ENCODE measurements around the gene VSIG8. TPM values are rescaled to one million over a fixed set of nuclear protein-coding genes. Genes with fewer than 3 reads are reported as not detected.

The VSIG8 gene
- total and polyA plus RNA-seq, 2 donors (not counting 3 experiments of a cell fraction or from before 2014, with no cell fraction given): not detected

DNA sequence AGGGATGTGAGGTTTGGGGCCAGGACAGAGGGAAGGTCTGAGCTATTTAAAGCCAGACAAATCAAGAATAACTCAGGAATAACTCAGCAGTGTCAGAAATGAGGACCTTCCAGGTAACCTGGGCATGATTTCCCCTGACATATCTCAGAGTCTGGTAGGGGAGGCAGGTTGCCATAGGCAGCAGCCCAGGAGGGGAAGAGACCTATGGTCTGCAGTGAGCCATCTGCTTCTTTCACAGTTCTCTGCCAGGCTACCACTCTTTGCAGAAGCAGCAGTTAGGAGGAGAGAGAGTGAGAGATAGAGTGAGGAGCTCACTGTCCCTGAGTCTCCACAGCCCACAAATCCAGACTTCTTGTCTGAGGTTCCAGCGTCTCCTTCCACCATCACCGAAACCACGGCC lies 6.3 kb upstream of the VSIG8 start:
- H3K36me3 ChIP-seq (ENCODE audit: control insufficient read depth in 2 of 2, extremely low read depth in 1 of 2, insufficient read depth in 2 of 2, low read length in 2 of 2): no peaks in the 10 kb centered on the region
- H3K27me3 ChIP-seq (ENCODE audit: control insufficient read depth in 2 of 2, insufficient read depth in 2 of 2, low read length in 2 of 2): no peaks in the 10 kb centered on the region
- no peak overlapping the region for H3K4me2 ChIP-seq (ENCODE audit: insufficient read depth, low read length)
- FAIRE-seq (no peak), DNase-seq (ENCODE audit: low read depth, low spot score) (no peak)
- CTCF ChIA-PET: interaction anchor here (0.6 to 3.8 kb wide), 7 partner anchors 15 to 79 kb away, joined by 3 to 14 read pairs (median 4); no protein-coding TSS in a partner anchor
- no peak overlapping the region for H3K27ac ChIP-seq (ENCODE audit: insufficient read depth, low read depth, low read length)
- dilution Hi-C loops (cut with MboI; ENCODE audit: extremely low pct_ligation_motif_present, low sequenced_read_pairs) (no loop called here), intact Hi-C loops (cut with micrococcal nuclease) (no loop called here)
- no peaks in the 10 kb centered on the region for H3K9me3 ChIP-seq (replicated peaks; ENCODE audit: control insufficient read depth, insufficient read depth, low read length)
- POLR2A ChIA-PET: no interaction called here
- H4K20me1 ChIP-seq (replicated peaks; ENCODE audit: control insufficient read depth, extremely low read depth, insufficient read depth, low read length): no peaks in the 10 kb centered on the region
- no peaks in the 10 kb centered on the region for H3K9me1 ChIP-seq (replicated peaks; ENCODE audit: control insufficient read depth, extremely low read depth, insufficient read depth, low read length)
- H3K4me3 ChIP-seq (replicated peaks in 1 of 3; ENCODE audit: insufficient read depth in 1 of 3, low read depth in 1 of 3, low read length in 3 of 3): no peak overlapping the region
- H3K79me2 ChIP-seq (ENCODE audit: control insufficient read depth, insufficient read depth, low read length): no peaks in the 10 kb centered on the region
- H3K9ac ChIP-seq (replicated peaks; ENCODE audit: extremely low read depth, insufficient read depth, low read length): no peak overlapping the region
- no peaks in the 10 kb centered on the region for H3K4me1 ChIP-seq (ENCODE audit: control insufficient read depth, extremely low read depth, insufficient read depth, low read length)
- no peak overlapping the region for H2AFZ ChIP-seq (ENCODE audit: low read depth, low read length)
- BruUV-seq (replicated peaks): no TSS peak
- TF ChIP-seq EZH2 (IDR thresholded peaks at IDR 0.05; ENCODE audit: borderline replicate concordance, low read depth, low read length, severe bottlenecking): no peak

DNA sequence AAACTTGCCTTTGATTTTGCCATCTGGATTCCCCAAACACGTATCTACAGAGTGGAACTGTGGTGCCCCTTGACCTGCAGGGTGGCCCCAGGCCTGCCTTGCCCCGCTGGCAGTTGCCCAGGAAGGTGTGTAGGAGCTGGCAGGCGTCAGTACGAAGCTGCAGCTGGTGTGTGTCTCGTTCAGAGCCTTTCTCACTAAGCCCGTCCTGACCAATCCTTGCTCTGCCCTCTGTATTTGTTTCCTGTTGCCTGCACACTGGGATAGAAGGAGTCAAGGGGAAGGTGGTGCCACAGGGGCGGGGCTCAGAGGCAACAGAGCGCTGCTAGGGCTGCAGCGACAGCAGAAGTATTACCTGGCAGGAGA lies 5.2 kb upstream of the VSIG8 start:
- no peak overlapping the region for H3K4me2 ChIP-seq (ENCODE audit: insufficient read depth, low read length)
- ChIA-PET CTCF (interaction anchor here (3.8 kb wide), 1 partner anchor 69 kb away, joined by 14 read pairs; no protein-coding TSS in a partner anchor), POLR2A (no interaction called here)
- H3K4me1 ChIP-seq (ENCODE audit: control insufficient read depth, extremely low read depth, insufficient read depth, low read length): no peaks in the 10 kb centered on the region
- peak; percentile 16 for DNase-seq (ENCODE audit: low read depth, low spot score)
- dilution Hi-C loops (cut with MboI; ENCODE audit: extremely low pct_ligation_motif_present, low sequenced_read_pairs): no loop called here
- H3K36me3 ChIP-seq (ENCODE audit: control insufficient read depth in 2 of 2, extremely low read depth in 1 of 2, insufficient read depth in 2 of 2, low read length in 2 of 2): no peaks in the 10 kb centered on the region
- H2AFZ ChIP-seq (ENCODE audit: low read depth, low read length): no peak overlapping the region
- H3K27me3 ChIP-seq (ENCODE audit: control insufficient read depth in 2 of 2, insufficient read depth in 2 of 2, low read length in 2 of 2): no peaks in the 10 kb centered on the region
- no peak overlapping the region for H3K4me3 ChIP-seq (replicated peaks in 1 of 3; ENCODE audit: insufficient read depth in 1 of 3, low read depth in 1 of 3, low read length in 3 of 3)
- H3K79me2 ChIP-seq (ENCODE audit: control insufficient read depth, insufficient read depth, low read length): no peaks in the 10 kb centered on the region
- no peak for FAIRE-seq
- H3K9ac ChIP-seq (replicated peaks; ENCODE audit: extremely low read depth, insufficient read depth, low read length): no peak overlapping the region
- H4K20me1 ChIP-seq (replicated peaks; ENCODE audit: control insufficient read depth, extremely low read depth, insufficient read depth, low read length): no peaks in the 10 kb centered on the region
- H3K9me1 ChIP-seq (replicated peaks; ENCODE audit: control insufficient read depth, extremely low read depth, insufficient read depth, low read length): no peaks in the 10 kb centered on the region
- intact Hi-C loops (cut with micrococcal nuclease): no loop called here
- no TSS peak for BruUV-seq (replicated peaks)
- H3K9me3 ChIP-seq (replicated peaks; ENCODE audit: control insufficient read depth, insufficient read depth, low read length): no peaks in the 10 kb centered on the region
- TF ChIP-seq, protein P1, sequence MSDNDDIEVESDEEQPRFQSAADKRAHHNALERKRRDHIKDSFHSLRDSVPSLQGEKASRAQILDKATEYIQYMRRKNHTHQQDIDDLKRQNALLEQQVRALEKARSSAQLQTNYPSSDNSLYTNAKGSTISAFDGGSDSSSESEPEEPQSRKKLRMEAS (IDR thresholded peaks at IDR 0.05; ENCODE audit: insufficient read depth, insufficient read length): no peak
- TF ChIP-seq MYC (IDR thresholded peaks at IDR 0.05; ENCODE audit: low read depth, low read length) (no peak), FOS (IDR thresholded peaks at IDR 0.05; ENCODE audit: borderline replicate concordance, insufficient read depth, low read length) (no peak), EZH2 (IDR thresholded peaks at IDR 0.05; ENCODE audit: borderline replicate concordance, low read depth, low read length, severe bottlenecking) (no peak), GATA2 (IDR thresholded peaks at IDR 0.05; ENCODE audit: insufficient read depth, insufficient read length, low read depth, low read length) (no peak), POLR2AphosphoS5 (IDR thresholded peaks at IDR 0.05; ENCODE audit: insufficient read depth, low read depth, low read length) (no peak), JUN (IDR thresholded peaks at IDR 0.05; ENCODE audit: borderline replicate concordance, insufficient read depth, insufficient read length, low read depth) (no peak), POLR2A (IDR thresholded peaks at IDR 0.05; ENCODE audit: low read depth, low read length) (no peak)
- TF ChIP-seq, protein P2, sequence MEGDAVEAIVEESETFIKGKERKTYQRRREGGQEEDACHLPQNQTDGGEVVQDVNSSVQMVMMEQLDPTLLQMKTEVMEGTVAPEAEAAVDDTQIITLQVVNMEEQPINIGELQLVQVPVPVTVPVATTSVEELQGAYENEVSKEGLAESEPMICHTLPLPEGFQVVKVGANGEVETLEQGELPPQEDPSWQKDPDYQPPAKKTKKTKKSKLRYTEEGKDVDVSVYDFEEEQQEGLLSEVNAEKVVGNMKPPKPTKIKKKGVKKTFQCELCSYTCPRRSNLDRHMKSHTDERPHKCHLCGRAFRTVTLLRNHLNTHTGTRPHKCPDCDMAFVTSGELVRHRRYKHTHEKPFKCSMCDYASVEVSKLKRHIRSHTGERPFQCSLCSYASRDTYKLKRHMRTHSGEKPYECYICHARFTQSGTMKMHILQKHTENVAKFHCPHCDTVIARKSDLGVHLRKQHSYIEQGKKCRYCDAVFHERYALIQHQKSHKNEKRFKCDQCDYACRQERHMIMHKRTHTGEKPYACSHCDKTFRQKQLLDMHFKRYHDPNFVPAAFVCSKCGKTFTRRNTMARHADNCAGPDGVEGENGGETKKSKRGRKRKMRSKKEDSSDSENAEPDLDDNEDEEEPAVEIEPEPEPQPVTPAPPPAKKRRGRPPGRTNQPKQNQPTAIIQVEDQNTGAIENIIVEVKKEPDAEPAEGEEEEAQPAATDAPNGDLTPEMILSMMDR (IDR thresholded peaks at IDR 0.05; ENCODE audit: extremely low read depth in 1 of 2, insufficient read depth in 1 of 2, low read depth in 1 of 2, low read length in 2 of 2): no peak
- no peak overlapping the region for H3K27ac ChIP-seq (ENCODE audit: insufficient read depth, low read depth, low read length)
